ENCODE measurements around the gene CAMTA1. TPM values are rescaled to one million over a fixed set of nuclear protein-coding genes. Genes with fewer than 3 reads are reported as not detected.
A peak's percentile ranks its signal among the peaks of the same experiment; 100 is the strongest.

The CAMTA1 gene
- total and polyA plus RNA-seq, 12 donors = 123 to 265 (median 142) TPM

DNA sequence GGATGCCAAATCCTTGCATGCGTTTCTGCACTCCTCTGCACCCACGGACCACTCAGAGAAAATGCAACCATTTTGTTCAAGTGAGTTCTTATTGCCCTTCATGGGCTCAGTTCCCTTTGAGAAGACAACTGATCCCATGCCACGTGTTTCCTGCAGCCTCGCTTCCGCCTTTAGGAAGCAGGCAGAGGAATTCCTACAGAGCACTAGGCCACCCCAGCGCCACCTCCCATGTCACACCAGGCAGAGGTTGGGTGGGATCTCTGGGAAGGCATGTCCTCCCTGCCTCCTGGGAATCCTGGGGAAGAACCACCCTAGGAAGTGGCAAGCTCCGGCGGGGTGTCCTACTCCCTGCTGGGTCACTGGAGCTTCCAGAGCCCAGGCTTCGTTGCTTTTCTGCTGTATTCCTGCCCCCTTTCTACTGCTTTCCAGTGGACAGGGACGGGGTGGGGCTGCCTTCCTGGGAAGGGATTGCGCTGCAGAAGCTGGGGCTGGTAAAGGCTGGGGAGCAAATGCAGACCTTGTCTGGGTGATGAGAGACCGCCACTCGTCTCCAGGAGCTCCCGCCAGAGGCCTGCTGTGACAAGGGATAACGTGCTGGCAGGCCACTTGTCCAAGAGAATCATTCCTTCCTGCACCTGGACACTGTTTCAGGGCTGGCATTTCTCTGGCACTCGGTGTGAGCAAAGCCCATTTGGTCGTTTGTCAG, 507.6 kb downstream of the CAMTA1 start:
- no peaks in the 10 kb centered on the region for H3K27me3 ChIP-seq
- peaks cover 0 to 21% (median 12%) of the 10 kb centered on the region in 11 donors for H3K9me3 ChIP-seq
- WGBS, 2 donors = 47 to 58% methylated on average over 17 of the region's 17 CpGs
- ATAC-seq = peak in 2 of 8 donors; percentile 8 to 50
- DNase-seq = peak in 1 of 2 donors; percentile 28
- no peak overlapping the region for H3K4me3 ChIP-seq
- no peaks in the 10 kb centered on the region for H3K36me3 ChIP-seq
- peaks cover 0 to 26% (median 14%) of the 10 kb centered on the region in 9 donors for H3K4me1 ChIP-seq
- intact Hi-C loops (cut with DNase I) = loop anchor here in 3 of 10 donors (5.0 to 10.0 kb wide), 2 partner anchors 72 to 74 kb away; no protein-coding TSS in a partner anchor
- no peak for TF ChIP-seq CTCF (IDR thresholded peaks at IDR 0.05)
- no peak overlapping the region for H3K27ac ChIP-seq

- no peak for TF ChIP-seq CTCF (IDR thresholded peaks at IDR 0.05)
- intact Hi-C loops (cut with DNase I) = loop anchor here in 3 of 10 donors (5.0 to 10.0 kb wide), 2 partner anchors 71 to 73 kb away; no protein-coding TSS in a partner anchor
- H3K4me1 ChIP-seq = peaks cover 0 to 31% (median 21%) of the 10 kb centered on the region in 9 donors
- no peak overlapping the region for H3K4me3 ChIP-seq
- 67 to 68% methylated on average over 16 of the region's 16 CpGs for WGBS, 2 donors
- H3K9me3 ChIP-seq = peaks cover 0 to 21% (median 12%) of the 10 kb centered on the region in 11 donors
- no peaks in the 10 kb centered on the region for H3K36me3 ChIP-seq
- H3K27me3 ChIP-seq = no peaks in the 10 kb centered on the region
- H3K27ac ChIP-seq = no peak overlapping the region
- DNase-seq (no peak), ATAC-seq (no peak)
Observed at GRCh38 chr1:7293702-7294629, 508.7 kb downstream of the CAMTA1 start.

GRCh38 chr1:7294636-7295035, 509.4 kb downstream of the CAMTA1 start:
- no peak for DNase-seq
- Histone ChIP-seq H3K27me3 (no peaks in the 10 kb centered on the region), H3K36me3 (no peaks in the 10 kb centered on the region), H3K27ac (no peak overlapping the region), H3K4me3 (no peak overlapping the region), H3K4me1 (peaks cover 0 to 38% (median 27%) of the 10 kb centered on the region in 9 donors), H3K9me3 (peaks cover 0 to 21% (median 12%) of the 10 kb centered on the region in 11 donors)
- TF ChIP-seq CTCF (IDR thresholded peaks at IDR 0.05) = no peak
- ATAC-seq = no peak
- intact Hi-C loops (cut with DNase I) = loop anchor here in 3 of 10 donors (5.0 to 10.0 kb wide), 2 partner anchors 70 to 73 kb away; no protein-coding TSS in a partner anchor
- WGBS, 2 donors = 87 to 94% methylated on average over 7 of the region's 7 CpGs

DNA sequence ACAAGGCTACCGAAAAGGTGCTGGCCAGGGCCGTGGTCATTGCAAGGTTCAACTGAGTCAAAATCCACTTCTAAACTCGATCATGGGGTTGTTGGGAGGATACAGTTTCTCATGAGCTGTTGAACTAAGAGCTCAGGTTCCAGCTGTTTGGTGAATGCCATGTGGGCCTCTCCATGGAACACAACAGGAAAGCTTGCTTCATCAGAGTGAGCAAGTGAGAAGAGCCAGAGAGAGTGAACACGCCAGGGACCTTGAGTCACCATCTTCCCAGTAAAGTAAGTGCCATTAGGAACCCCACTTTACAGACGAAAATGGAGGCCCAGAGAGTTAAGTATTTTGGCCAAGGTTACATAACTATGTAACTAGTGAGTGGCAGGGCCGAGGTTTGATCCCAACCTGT, 510.7 kb downstream of the CAMTA1 start:
- no peak overlapping the region for H3K4me3 ChIP-seq
- peaks cover 0 to 39% (median 30%) of the 10 kb centered on the region in 9 donors for H3K4me1 ChIP-seq
- no peaks in the 10 kb centered on the region for H3K36me3 ChIP-seq
- WGBS, 2 donors = 85 to 87% methylated on average over 6 of the region's 6 CpGs
- intact Hi-C loops (cut with DNase I) = loop anchor here in 2 of 10 donors (10.0 kb wide), 1 partner anchor 69 kb away; no protein-coding TSS in a partner anchor
- no peak overlapping the region for H3K27ac ChIP-seq
- no peak for ATAC-seq
- DNase-seq = no peak
- H3K27me3 ChIP-seq = no peaks in the 10 kb centered on the region
- peaks cover 0 to 21% (median 12%) of the 10 kb centered on the region in 11 donors for H3K9me3 ChIP-seq
- TF ChIP-seq CTCF (IDR thresholded peaks at IDR 0.05) = no peak
